Measurements from ENCODE around the gene CNOT6.

CNOT6 gene

DNA sequence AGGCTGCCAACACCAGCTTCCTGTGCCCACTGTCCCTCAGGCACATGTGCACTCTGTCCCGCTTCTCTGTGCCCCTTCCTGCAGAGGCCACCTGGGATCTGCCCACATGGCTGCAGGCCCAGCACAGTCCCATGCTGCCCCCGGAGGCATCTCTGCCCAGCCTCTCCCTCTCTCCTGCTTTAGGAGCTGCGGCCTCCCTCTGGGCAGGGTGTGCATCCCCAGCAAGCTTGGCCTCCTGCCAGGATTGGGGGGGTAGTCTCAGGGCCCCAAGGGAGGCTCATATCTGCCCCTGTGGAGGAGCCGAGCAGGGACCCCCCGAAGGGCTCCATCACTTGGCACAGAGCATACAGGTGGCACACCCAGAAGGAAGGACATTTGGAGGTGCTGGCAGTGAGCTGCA, 130.4 kb downstream of the CNOT6 start:
- Histone ChIP-seq H4K20me1 (ENCODE audit: insufficient read depth, low read length) (no peaks in the 10 kb centered on the region), H3K4me1 (ENCODE audit: low read length) (no peaks in the 10 kb centered on the region), H3K4me3 (ENCODE audit: low read length) (no peak overlapping the region), H3K9ac (ENCODE audit: low read length) (no peak overlapping the region), H3K27ac (ENCODE audit: low read length) (no peak overlapping the region), H3K79me2 (ENCODE audit: low read length) (no peaks in the 10 kb centered on the region), H2AFZ (ENCODE audit: low read depth, low read length) (no peak overlapping the region), H3K27me3 (ENCODE audit: low read depth, low read length) (no peaks in the 10 kb centered on the region), H3K9me3 (ENCODE audit: insufficient read depth, low read length) (no peaks in the 10 kb centered on the region), H3K36me3 (replicated peaks; ENCODE audit: low read depth, low read length) (no peaks in the 10 kb centered on the region), H3K4me2 (ENCODE audit: low read length) (no peak overlapping the region)
- TF ChIP-seq EZH2phosphoT487 (IDR thresholded peaks at IDR 0.05; ENCODE audit: low read depth) = no peak
- TF ChIP-seq, protein P1, sequence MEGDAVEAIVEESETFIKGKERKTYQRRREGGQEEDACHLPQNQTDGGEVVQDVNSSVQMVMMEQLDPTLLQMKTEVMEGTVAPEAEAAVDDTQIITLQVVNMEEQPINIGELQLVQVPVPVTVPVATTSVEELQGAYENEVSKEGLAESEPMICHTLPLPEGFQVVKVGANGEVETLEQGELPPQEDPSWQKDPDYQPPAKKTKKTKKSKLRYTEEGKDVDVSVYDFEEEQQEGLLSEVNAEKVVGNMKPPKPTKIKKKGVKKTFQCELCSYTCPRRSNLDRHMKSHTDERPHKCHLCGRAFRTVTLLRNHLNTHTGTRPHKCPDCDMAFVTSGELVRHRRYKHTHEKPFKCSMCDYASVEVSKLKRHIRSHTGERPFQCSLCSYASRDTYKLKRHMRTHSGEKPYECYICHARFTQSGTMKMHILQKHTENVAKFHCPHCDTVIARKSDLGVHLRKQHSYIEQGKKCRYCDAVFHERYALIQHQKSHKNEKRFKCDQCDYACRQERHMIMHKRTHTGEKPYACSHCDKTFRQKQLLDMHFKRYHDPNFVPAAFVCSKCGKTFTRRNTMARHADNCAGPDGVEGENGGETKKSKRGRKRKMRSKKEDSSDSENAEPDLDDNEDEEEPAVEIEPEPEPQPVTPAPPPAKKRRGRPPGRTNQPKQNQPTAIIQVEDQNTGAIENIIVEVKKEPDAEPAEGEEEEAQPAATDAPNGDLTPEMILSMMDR (IDR thresholded peaks at IDR 0.05; ENCODE audit: low read depth, low read length) = no peak

DNA sequence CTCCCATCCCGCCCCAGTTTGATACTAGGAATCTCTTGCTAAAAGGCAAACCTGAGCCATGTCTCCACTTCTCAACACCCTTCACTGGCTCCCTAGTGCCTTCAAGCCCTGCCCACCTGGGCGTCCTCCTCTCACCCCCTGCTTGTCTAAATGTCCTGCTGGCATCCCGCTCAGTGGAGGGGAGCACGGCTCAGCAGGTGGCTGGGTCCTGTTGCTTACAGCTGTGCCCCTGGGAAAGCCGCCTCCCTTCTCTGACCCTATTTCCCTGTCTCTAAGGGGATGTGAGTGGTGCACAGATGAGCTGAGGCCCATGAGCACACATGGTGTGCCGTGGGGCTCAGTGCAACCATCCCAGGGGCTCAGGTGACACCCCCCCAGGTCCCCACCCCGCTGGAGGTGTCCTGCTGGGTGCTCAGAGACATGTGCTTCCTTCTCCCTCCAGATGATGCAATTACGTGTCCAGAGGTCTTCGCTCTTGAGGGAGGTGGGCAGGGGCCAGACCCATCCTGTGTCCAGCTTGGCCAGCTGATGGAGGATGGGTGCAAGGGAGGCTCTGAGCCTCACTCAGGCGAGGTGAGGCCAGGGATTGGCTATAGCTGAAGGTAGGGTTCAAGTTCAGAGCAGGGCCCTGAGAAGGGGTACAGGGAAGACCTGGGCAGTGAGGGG, 131.1 kb downstream of the CNOT6 start:
- TF ChIP-seq, protein P1 (IDR thresholded peaks at IDR 0.05; ENCODE audit: low read depth, low read length) = no peak
- no peak for TF ChIP-seq EZH2phosphoT487 (IDR thresholded peaks at IDR 0.05; ENCODE audit: low read depth)
- H3K4me2 ChIP-seq (ENCODE audit: low read length) = no peak overlapping the region
- H3K4me1 ChIP-seq (ENCODE audit: low read length) = no peaks in the 10 kb centered on the region
- no peaks in the 10 kb centered on the region for H3K79me2 ChIP-seq (ENCODE audit: low read length)
- H3K36me3 ChIP-seq (replicated peaks; ENCODE audit: low read depth, low read length) = no peaks in the 10 kb centered on the region
- H3K9ac ChIP-seq (ENCODE audit: low read length) = no peak overlapping the region
- no peak overlapping the region for H3K27ac ChIP-seq (ENCODE audit: low read length)
- no peak overlapping the region for H2AFZ ChIP-seq (ENCODE audit: low read depth, low read length)
- H3K4me3 ChIP-seq (ENCODE audit: low read length) = no peak overlapping the region
- no peaks in the 10 kb centered on the region for H4K20me1 ChIP-seq (ENCODE audit: insufficient read depth, low read length)
- H3K9me3 ChIP-seq (ENCODE audit: insufficient read depth, low read length) = no peaks in the 10 kb centered on the region
- no peaks in the 10 kb centered on the region for H3K27me3 ChIP-seq (ENCODE audit: low read depth, low read length)

DNA sequence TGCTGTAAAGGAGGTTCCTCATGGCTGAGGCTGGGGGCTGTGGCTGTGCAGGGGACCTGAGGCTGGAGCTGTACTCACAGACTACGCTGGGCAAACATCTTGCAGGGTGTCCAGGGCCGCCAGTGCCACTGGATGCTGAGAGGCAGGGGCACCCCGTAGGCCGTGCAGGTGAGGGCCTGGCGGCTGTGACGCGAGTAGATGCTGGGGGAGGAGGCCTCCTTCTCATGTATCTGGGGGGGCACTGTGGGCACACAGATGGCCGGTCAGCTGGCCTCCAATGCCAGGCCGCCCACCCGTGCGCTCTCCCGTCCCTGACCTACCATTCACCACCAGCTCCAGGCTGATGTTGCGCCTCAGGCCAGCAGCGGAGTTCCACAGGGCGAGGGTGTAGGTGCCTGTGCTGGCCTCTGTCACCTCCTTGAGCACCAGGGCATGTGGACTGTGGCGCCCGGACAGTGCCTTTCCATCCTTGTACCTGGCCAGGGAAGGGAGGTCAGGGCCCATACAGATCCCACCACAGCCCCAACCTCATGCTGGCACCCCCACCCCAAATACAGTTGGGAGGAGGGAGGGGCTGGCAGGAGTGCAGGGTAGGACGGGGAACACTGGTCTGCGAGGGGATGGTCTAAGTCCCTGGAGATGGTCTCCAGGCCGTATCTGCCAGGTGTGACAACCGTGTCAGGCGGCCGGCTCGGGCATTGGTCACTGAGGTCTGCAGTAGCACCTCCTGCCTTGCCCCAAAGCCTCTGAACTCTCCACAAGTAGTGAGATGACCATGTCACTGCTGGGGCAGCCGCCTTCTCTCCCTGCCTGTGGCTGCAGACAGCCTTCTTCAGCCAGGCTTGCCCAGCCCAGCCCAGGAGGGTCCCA, 131.8 kb downstream of the CNOT6 start:
- Histone ChIP-seq H3K9me3 (ENCODE audit: insufficient read depth, low read length) (no peaks in the 10 kb centered on the region), H4K20me1 (ENCODE audit: insufficient read depth, low read length) (no peaks in the 10 kb centered on the region), H3K79me2 (ENCODE audit: low read length) (no peaks in the 10 kb centered on the region), H3K4me2 (ENCODE audit: low read length) (no peak overlapping the region), H3K4me1 (ENCODE audit: low read length) (no peaks in the 10 kb centered on the region), H2AFZ (ENCODE audit: low read depth, low read length) (no peak overlapping the region), H3K27ac (ENCODE audit: low read length) (no peak overlapping the region), H3K27me3 (ENCODE audit: low read depth, low read length) (no peaks in the 10 kb centered on the region), H3K36me3 (replicated peaks; ENCODE audit: low read depth, low read length) (no peaks in the 10 kb centered on the region), H3K9ac (ENCODE audit: low read length) (no peak overlapping the region), H3K4me3 (ENCODE audit: low read length) (no peak overlapping the region)
- no peak for TF ChIP-seq EZH2phosphoT487 (IDR thresholded peaks at IDR 0.05; ENCODE audit: low read depth)
- TF ChIP-seq, protein P1 (IDR thresholded peaks at IDR 0.05; ENCODE audit: low read depth, low read length) = no peak

DNA sequence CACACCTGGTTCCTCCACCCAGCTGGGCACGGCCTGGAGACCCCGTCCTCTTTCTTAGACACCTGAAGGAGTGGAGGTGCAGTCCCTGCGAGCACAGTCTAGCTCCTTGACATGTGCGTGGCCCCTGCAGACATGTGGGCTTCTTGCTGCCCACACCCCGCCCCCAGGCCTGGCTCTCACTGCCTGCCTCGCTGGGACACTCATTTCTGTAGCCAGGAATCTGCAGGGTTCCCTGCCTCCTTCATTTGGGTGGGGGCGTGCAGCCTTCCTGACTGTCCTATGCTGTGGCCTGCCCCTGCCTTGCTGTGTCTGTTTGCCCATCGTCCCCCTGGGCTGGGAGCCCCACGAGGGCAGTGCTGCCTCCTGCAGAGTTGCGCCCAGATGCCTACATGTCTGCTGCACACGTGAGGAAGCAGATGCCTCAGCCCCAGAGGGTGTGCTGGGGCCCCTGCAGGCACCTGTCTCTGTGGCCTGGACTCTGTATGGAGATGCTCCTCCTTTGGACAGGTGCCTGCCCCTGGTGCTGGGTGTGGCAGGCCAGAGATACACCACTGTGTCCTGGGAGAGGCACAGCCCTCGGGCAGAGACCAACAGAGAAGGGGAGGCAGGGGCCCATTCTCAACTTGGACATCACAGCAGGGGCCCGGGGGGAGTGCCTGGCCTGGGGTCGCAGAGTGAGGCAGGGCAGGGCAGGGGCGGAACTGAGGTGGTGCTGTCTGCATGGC, 132.6 kb downstream of the CNOT6 start:
- Histone ChIP-seq H3K4me1 (ENCODE audit: low read length) (no peaks in the 10 kb centered on the region), H4K20me1 (ENCODE audit: insufficient read depth, low read length) (no peaks in the 10 kb centered on the region), H2AFZ (ENCODE audit: low read depth, low read length) (no peak overlapping the region), H3K27me3 (ENCODE audit: low read depth, low read length) (no peaks in the 10 kb centered on the region), H3K9me3 (ENCODE audit: insufficient read depth, low read length) (no peaks in the 10 kb centered on the region), H3K9ac (ENCODE audit: low read length) (no peak overlapping the region), H3K27ac (ENCODE audit: low read length) (no peak overlapping the region), H3K4me2 (ENCODE audit: low read length) (no peak overlapping the region), H3K79me2 (ENCODE audit: low read length) (no peaks in the 10 kb centered on the region), H3K36me3 (replicated peaks; ENCODE audit: low read depth, low read length) (no peaks in the 10 kb centered on the region), H3K4me3 (ENCODE audit: low read length) (no peak overlapping the region)
- no peak for TF ChIP-seq EZH2phosphoT487 (IDR thresholded peaks at IDR 0.05; ENCODE audit: low read depth)
- TF ChIP-seq, protein P1 (IDR thresholded peaks at IDR 0.05; ENCODE audit: low read depth, low read length) = no peak
